Type B pancreatic cell (in vitro differentiated cells): ENCODE measurements around the gene AP1S1. TPM values are rescaled to one million over a fixed set of nuclear protein-coding genes. Genes with fewer than 3 reads are reported as not detected.
"Not testable (repeated sequence)": the region's sequence is repeated elsewhere in the genome, so short reads cannot be mapped to it uniquely, and the experiment has no call there.

ENCODE experiments used
- DNase-seq: peaks from one replicate; pipeline ENCODE4 v3.0.0; 2021; ENCODE audit warnings: mixed read lengths; ENCODE audit not compliant: unreplicated experiment; ENCODE audit errors: extremely low spot score
- H3K27ac Mint-ChIP-seq: 2 replicates; pipeline ENCODE4 v1.8.0; 2021; ENCODE audit warnings: mild to moderate bottlenecking, mixed read lengths
- H3K27me3 Mint-ChIP-seq: 2 replicates; pipeline ENCODE4 v1.8.0; 2021; ENCODE audit warnings: mixed read lengths
- H3K36me3 Mint-ChIP-seq: 2 replicates; pipeline ENCODE4 v1.8.0; 2021; ENCODE audit warnings: mixed read lengths
- H3K4me1 Mint-ChIP-seq: one replicate; pipeline ENCODE4 v1.8.0; 2021; ENCODE audit warnings: mixed read lengths; ENCODE audit not compliant: unreplicated experiment
- H3K4me3 Mint-ChIP-seq: 2 replicates; pipeline ENCODE4 v1.8.0; 2021; ENCODE audit warnings: mild to moderate bottlenecking, mixed read lengths
- H3K9me3 Mint-ChIP-seq: 2 replicates; pipeline ENCODE4 v1.8.0; 2021; ENCODE audit warnings: mixed read lengths
- total RNA-seq: library from RNA; stranded (reverse); gene quantifications from 2 replicates; pipeline ENCODE4 v1.2.1, GENCODE V29; 2021; ENCODE audit warnings: low replicate concordance
- TF ChIP-seq, protein P1 (sequence below): fragments of 200-600 bp; sonication (generic); conservative IDR thresholded peaks from 2 replicates; pipeline ENCODE4 v1.5.0; 2021; ENCODE audit warnings: antibody characterized with exemption, mild to moderate bottlenecking

Gene AP1S1
- total RNA-seq, 1 donor from 2014 or later: 59.8 TPM

DNA sequence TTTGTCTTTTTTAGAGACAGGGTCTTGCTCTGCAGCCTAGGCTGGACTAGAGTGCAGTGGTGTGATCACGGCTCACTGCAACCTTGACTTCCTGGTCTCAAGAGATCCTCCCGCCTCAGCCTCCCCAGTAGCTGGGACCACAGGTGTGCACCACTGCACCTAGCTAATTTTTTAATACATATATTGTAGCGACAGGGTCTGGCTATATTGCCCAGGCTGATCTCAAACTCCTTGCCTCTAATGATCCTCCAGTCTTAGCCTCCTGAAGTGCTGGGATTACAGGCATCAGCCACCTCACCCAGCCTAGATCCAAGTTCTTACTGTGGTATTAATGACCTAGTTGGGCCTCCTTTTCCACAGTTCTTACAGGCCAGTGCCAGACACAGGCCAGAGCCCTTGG, 39.1 kb upstream of the AP1S1 start:
- no peaks in the 10 kb centered on the region for H3K36me3 Mint-ChIP-seq
- H3K27ac Mint-ChIP-seq: no peak overlapping the region
- H3K4me3 Mint-ChIP-seq: no peak overlapping the region
- peaks cover 2% of the 10 kb centered on the region for H3K27me3 Mint-ChIP-seq
- no peaks in the 10 kb centered on the region for H3K9me3 Mint-ChIP-seq
- TF ChIP-seq, protein P1, sequence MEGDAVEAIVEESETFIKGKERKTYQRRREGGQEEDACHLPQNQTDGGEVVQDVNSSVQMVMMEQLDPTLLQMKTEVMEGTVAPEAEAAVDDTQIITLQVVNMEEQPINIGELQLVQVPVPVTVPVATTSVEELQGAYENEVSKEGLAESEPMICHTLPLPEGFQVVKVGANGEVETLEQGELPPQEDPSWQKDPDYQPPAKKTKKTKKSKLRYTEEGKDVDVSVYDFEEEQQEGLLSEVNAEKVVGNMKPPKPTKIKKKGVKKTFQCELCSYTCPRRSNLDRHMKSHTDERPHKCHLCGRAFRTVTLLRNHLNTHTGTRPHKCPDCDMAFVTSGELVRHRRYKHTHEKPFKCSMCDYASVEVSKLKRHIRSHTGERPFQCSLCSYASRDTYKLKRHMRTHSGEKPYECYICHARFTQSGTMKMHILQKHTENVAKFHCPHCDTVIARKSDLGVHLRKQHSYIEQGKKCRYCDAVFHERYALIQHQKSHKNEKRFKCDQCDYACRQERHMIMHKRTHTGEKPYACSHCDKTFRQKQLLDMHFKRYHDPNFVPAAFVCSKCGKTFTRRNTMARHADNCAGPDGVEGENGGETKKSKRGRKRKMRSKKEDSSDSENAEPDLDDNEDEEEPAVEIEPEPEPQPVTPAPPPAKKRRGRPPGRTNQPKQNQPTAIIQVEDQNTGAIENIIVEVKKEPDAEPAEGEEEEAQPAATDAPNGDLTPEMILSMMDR: no peak
- DNase-seq: no peak
- peaks cover 5% of the 10 kb centered on the region for H3K4me1 Mint-ChIP-seq

DNA sequence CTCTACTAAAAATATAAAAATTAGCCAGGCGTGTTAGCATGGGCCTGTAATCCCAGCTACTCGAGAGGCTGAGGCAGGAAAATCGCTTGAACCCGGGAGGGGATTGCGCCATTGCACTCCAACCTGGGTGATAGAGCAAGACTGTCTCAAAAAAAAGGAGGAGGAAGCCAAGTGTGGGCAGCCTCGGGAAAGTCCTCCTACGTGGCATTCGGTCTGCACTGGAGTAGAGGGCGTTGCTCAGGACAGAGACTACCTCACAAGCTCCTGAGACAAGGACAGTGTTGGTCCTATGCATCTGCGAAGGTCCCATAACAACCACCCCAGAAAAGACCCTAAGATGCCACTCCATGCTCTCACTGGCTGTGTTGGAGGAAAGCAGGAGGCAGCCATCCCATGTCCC, 37.4 kb upstream of the AP1S1 start:
- TF ChIP-seq, protein P1: no peak
- peaks cover 6% of the 10 kb centered on the region for H3K4me1 Mint-ChIP-seq
- no peak overlapping the region for H3K27ac Mint-ChIP-seq
- no peak for DNase-seq
- no peaks in the 10 kb centered on the region for H3K36me3 Mint-ChIP-seq
- no peak overlapping the region for H3K4me3 Mint-ChIP-seq
- no peaks in the 10 kb centered on the region for H3K9me3 Mint-ChIP-seq
- peaks cover 3% of the 10 kb centered on the region for H3K27me3 Mint-ChIP-seq

DNA sequence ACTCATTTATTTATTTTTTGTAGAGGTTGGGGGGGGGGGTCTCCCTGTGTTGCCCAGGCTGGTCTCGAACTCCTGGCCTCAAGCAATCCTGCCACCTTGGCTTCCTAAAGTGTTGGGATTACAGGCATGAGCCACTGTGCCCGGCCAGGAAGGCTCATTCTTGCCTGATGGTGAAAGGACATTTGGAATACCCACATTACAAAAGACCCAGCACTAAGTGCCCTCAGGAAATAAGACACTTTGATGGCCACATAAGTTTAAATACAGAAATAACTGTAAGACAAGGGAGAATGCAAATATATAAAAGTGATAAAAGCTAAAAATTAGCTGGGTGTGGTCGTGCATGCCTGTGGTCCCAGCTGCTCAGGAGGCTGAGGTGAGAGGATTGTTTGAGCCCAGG, 35.4 kb upstream of the AP1S1 start:
- no peak for DNase-seq
- TF ChIP-seq, protein P1: no peak
- Mint-ChIP-seq H3K27me3 (peaks cover 17% of the 10 kb centered on the region), H3K27ac (no peak overlapping the region), H3K4me3 (no peak overlapping the region), H3K4me1 (peaks cover 13% of the 10 kb centered on the region), H3K36me3 (no peaks in the 10 kb centered on the region), H3K9me3 (no peaks in the 10 kb centered on the region)

DNA sequence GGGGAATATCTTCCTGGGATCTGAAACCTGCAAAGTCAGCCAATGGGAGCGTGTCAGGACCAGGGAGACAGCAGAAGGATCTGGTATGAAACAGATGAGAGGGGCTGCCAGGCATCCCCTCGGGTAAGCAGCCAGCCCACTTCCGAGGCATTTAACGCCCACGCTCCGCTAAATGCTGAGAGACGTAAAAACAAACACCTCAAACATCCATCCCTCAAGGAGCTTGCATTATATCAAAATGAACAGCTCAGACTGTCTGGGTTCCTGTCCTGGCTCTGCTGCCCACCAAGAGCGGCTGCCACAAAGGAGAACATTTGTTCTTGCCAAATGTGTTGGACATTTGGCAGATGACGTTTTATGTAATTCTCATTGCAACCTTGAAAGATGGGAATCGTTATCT, 34.4 kb upstream of the AP1S1 start:
- Mint-ChIP-seq H3K27me3 (peaks cover 17% of the 10 kb centered on the region), H3K27ac (no peak overlapping the region), H3K9me3 (no peaks in the 10 kb centered on the region), H3K4me3 (no peak overlapping the region), H3K36me3 (no peaks in the 10 kb centered on the region), H3K4me1 (peaks cover 18% of the 10 kb centered on the region)
- TF ChIP-seq, protein P1: no peak
- DNase-seq: no peak

DNA sequence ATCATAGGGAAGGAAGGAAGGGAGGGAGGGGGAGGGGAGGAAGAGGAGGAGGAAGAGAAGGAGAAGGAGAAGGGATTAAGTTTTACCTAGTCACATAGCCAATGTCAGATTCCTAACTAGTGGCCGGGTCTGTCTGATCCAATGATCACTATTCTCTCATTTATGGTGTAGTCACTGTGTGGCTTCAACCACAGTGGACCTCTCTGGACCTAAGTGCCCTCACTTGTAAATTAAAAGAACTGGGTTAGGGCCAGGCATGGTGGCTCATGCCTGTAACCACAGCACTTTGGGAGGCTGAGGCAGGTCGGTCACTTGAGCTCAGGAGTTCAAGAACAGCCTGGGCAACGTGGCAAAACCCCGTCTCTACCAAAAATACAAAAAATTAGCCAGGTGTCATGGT, 34.0 kb upstream of the AP1S1 start:
- H3K4me1 Mint-ChIP-seq: peaks cover 19% of the 10 kb centered on the region
- H3K36me3 Mint-ChIP-seq: no peaks in the 10 kb centered on the region
- H3K27ac Mint-ChIP-seq: no peak overlapping the region
- peaks cover 17% of the 10 kb centered on the region for H3K27me3 Mint-ChIP-seq
- TF ChIP-seq, protein P1: no peak
- DNase-seq: no peak
- no peak overlapping the region for H3K4me3 Mint-ChIP-seq
- H3K9me3 Mint-ChIP-seq: no peaks in the 10 kb centered on the region

DNA sequence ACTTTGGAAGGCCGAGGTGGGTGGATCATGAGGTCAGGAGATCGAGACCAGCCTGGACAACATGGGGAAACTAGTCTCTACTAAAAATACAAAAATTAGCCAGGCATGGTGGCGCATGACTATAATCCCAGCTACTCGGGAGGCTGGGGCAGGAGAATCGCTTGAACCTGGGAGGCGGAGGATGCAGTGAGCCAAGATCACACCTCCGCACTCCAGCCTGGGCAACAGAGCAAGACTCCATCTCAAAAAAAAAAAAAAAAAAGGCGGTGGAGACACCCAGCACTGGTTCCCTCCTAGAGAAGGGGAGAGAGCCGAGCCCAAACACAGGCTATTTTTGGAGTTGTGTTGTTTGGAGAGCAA, 32.7 kb upstream of the AP1S1 start:
- not testable (repeated sequence) for H3K9me3 Mint-ChIP-seq, H3K36me3 Mint-ChIP-seq, H3K4me3 Mint-ChIP-seq, DNase-seq
- H3K27ac Mint-ChIP-seq: peak overlapping the region; percentile 75
- H3K4me1 Mint-ChIP-seq: peaks cover 26% of the 10 kb centered on the region
- H3K27me3 Mint-ChIP-seq: peaks cover 18% of the 10 kb centered on the region
